ENCODE results near the gene ZNF341. TPM values are rescaled to one million over a fixed set of nuclear protein-coding genes. Genes with fewer than 3 reads are reported as not detected.
A peak's percentile ranks its signal among the peaks of the same experiment; 100 is the strongest.

ZNF341 gene
- total RNA-seq, 1 donor = 0.73 TPM

GRCh38 chr20:33716498-33716897 is 15.3 kb upstream of the ZNF341 start:
- no peaks in the 10 kb centered on the region for H3K27me3 ChIP-seq (ENCODE audit: insufficient read depth, low read length)
- H3K4me1 ChIP-seq (ENCODE audit: insufficient read depth, low read length) = peaks cover 17% of the 10 kb centered on the region
- no peaks in the 10 kb centered on the region for H3K9me3 ChIP-seq (ENCODE audit: low read depth, low read length)
- H3K4me3 ChIP-seq (ENCODE audit: low read length) = no peak overlapping the region

- no peaks in the 10 kb centered on the region for H3K9me3 ChIP-seq (ENCODE audit: low read depth, low read length)
- peaks cover 22% of the 10 kb centered on the region for H3K4me1 ChIP-seq (ENCODE audit: insufficient read depth, low read length)
- H3K4me3 ChIP-seq (ENCODE audit: low read length) = peak overlapping the region; percentile 80
- no peaks in the 10 kb centered on the region for H3K27me3 ChIP-seq (ENCODE audit: insufficient read depth, low read length)
These were observed 12.4 kb upstream of the ZNF341 start for GRCh38 chr20:33719277-33719988.

- Histone ChIP-seq H3K4me3 (ENCODE audit: low read length) (peak within 1 kb of the TSS; percentile 80), H3K27me3 (ENCODE audit: insufficient read depth, low read length) (no peaks in the 10 kb centered on the region), H3K9me3 (ENCODE audit: low read depth, low read length) (no peaks in the 10 kb centered on the region), H3K4me1 (ENCODE audit: insufficient read depth, low read length) (peaks cover 26% of the 10 kb centered on the region)
These were observed 11.6 kb upstream of the ZNF341 start, which contains the start of gene PXMP4 for GRCh38 chr20:33719989-33720709. Gene PXMP4 (minus strand): TSS chr20:33720310. CDS start chr20:33720207, 103 bp downstream.

- H3K9me3 ChIP-seq (ENCODE audit: low read depth, low read length) = no peaks in the 10 kb centered on the region
- no peaks in the 10 kb centered on the region for H3K27me3 ChIP-seq (ENCODE audit: insufficient read depth, low read length)
- H3K4me3 ChIP-seq (ENCODE audit: low read length) = no peak overlapping the region
- peaks cover 26% of the 10 kb centered on the region for H3K4me1 ChIP-seq (ENCODE audit: insufficient read depth, low read length)
These were observed 10.2 kb upstream of the ZNF341 start for GRCh38 chr20:33721391-33722140.

- no peak overlapping the region for H3K4me3 ChIP-seq (ENCODE audit: low read length)
- H3K4me1 ChIP-seq (ENCODE audit: insufficient read depth, low read length) = peaks cover 17% of the 10 kb centered on the region
- H3K27me3 ChIP-seq (ENCODE audit: insufficient read depth, low read length) = no peaks in the 10 kb centered on the region
- H3K9me3 ChIP-seq (ENCODE audit: low read depth, low read length) = no peaks in the 10 kb centered on the region
These were observed 7.2 kb upstream of the ZNF341 start for GRCh38 chr20:33724439-33725094.

- no peaks in the 10 kb centered on the region for H3K27me3 ChIP-seq (ENCODE audit: insufficient read depth, low read length)
- no peak overlapping the region for H3K4me3 ChIP-seq (ENCODE audit: low read length)
- no peaks in the 10 kb centered on the region for H3K9me3 ChIP-seq (ENCODE audit: low read depth, low read length)
- peaks cover 10% of the 10 kb centered on the region for H3K4me1 ChIP-seq (ENCODE audit: insufficient read depth, low read length)
These were observed 6.1 kb upstream of the ZNF341 start for GRCh38 chr20:33725607-33726264.

GRCh38 chr20:33727115-33727479 is 4.7 kb upstream of the ZNF341 start:
- Histone ChIP-seq H3K27me3 (ENCODE audit: insufficient read depth, low read length) (no peaks in the 10 kb centered on the region), H3K9me3 (ENCODE audit: low read depth, low read length) (no peaks in the 10 kb centered on the region), H3K4me1 (ENCODE audit: insufficient read depth, low read length) (peaks cover 16% of the 10 kb centered on the region), H3K4me3 (ENCODE audit: low read length) (no peak overlapping the region)

GRCh38 chr20:33727806-33728205 is 4.0 kb upstream of the ZNF341 start:
- no peaks in the 10 kb centered on the region for H3K9me3 ChIP-seq (ENCODE audit: low read depth, low read length)

GRCh38 chr20:33728463-33728862 is 3.3 kb upstream of the ZNF341 start:
- H3K9me3 ChIP-seq (ENCODE audit: low read depth, low read length) = no peaks in the 10 kb centered on the region
- no peaks in the 10 kb centered on the region for H3K27me3 ChIP-seq (ENCODE audit: insufficient read depth, low read length)
- no peak overlapping the region for H3K4me3 ChIP-seq (ENCODE audit: low read length)
- H3K4me1 ChIP-seq (ENCODE audit: insufficient read depth, low read length) = peaks cover 28% of the 10 kb centered on the region

More at GRCh38 chr20:33727806-33728205, 4.0 kb upstream of the ZNF341 start:
- Histone ChIP-seq H3K4me1 (ENCODE audit: insufficient read depth, low read length) (peaks cover 21% of the 10 kb centered on the region), H3K4me3 (ENCODE audit: low read length) (no peak overlapping the region), H3K27me3 (ENCODE audit: insufficient read depth, low read length) (no peaks in the 10 kb centered on the region)

GRCh38 chr20:33729101-33729500 is 2.7 kb upstream of the ZNF341 start:
- no peaks in the 10 kb centered on the region for H3K27me3 ChIP-seq (ENCODE audit: insufficient read depth, low read length)
- peaks cover 33% of the 10 kb centered on the region for H3K4me1 ChIP-seq (ENCODE audit: insufficient read depth, low read length)
- no peak overlapping the region for H3K4me3 ChIP-seq (ENCODE audit: low read length)
- H3K9me3 ChIP-seq (ENCODE audit: low read depth, low read length) = no peaks in the 10 kb centered on the region

GRCh38 chr20:33730946-33731692 is 677 bp upstream of the ZNF341 start:
- H3K4me3 ChIP-seq (ENCODE audit: low read length) = peak overlapping the region; percentile 50
- H3K27me3 ChIP-seq (ENCODE audit: insufficient read depth, low read length) = no peaks in the 10 kb centered on the region
- peaks cover 36% of the 10 kb centered on the region for H3K4me1 ChIP-seq (ENCODE audit: insufficient read depth, low read length)
- no peaks in the 10 kb centered on the region for H3K9me3 ChIP-seq (ENCODE audit: low read depth, low read length)

GRCh38 chr20:33732166-33732970 is 572 bp downstream of the ZNF341 start:
- Histone ChIP-seq H3K4me1 (ENCODE audit: insufficient read depth, low read length) (peaks cover 36% of the 10 kb centered on the region), H3K4me3 (ENCODE audit: low read length) (peak overlapping the region; percentile 63), H3K27me3 (ENCODE audit: insufficient read depth, low read length) (no peaks in the 10 kb centered on the region), H3K9me3 (ENCODE audit: low read depth, low read length) (no peaks in the 10 kb centered on the region)

Data from mononuclear cell (primary cell).